GM12878 (cell line): ENCODE results near the gene ITGA4. TPM values are rescaled to one million over a fixed set of nuclear protein-coding genes. Genes with fewer than 3 reads are reported as not detected.

Experiments used
- CUX1 ChIP-seq: IDR thresholded peaks from 2 replicates; pipeline ENCODE4 v1.6.1; 2012; ENCODE audit warnings: improper control_type of control experiment, low read depth, low read length; ENCODE audit not compliant: insufficient replicate concordance
- HDAC2 ChIP-seq: fragments of 200-600 bp; sonication (generic); IDR thresholded peaks from 2 replicates; pipeline ENCODE4 v1.6.1; 2017
- LARP7 ChIP-seq: fragments of 450-650 bp; IDR thresholded peaks from 2 replicates; pipeline ENCODE4 v1.6.1; 2017; ENCODE audit warnings: mild to moderate bottlenecking
- SKIL ChIP-seq: fragments of 450-650 bp; IDR thresholded peaks from 2 replicates; pipeline ENCODE4 v1.6.1; 2017; ENCODE audit warnings: mild to moderate bottlenecking, low read depth, inconsistent platforms; ENCODE audit not compliant: poor library complexity, severe bottlenecking
- SREBF2 ChIP-seq: IDR thresholded peaks from 2 replicates; pipeline ENCODE4 v1.6.1; 2012; ENCODE audit warnings: mild to moderate bottlenecking, low read length
- YY1 ChIP-seq: IDR thresholded peaks from 2 replicates; pipeline ENCODE4 v1.6.1; 2011; ENCODE audit warnings: low read depth, mild to moderate bottlenecking, low read length
- polyA plus RNA-seq, 11 experiments: library from polyadenylated mRNA; depleted of rRNA in 4 of 11; unstranded in 6 of 11; stranded (reverse) in 5 of 11; fragments of >200 nt; fragmentation: Nextera tagmentation in 4 of 11; fragmentation: Illumina TruSeq in 1 of 11; extraction: Ambion mirVana in 4 of 11; extraction: Trizol in 1 of 11; gene quantifications; 1 replicate in 1 of 11; 2 replicates in 10 of 11; pipeline versions ENCODE4 v1.2.1 to v1.2.3, GENCODE V29; 2011 to 2016; ENCODE audit warnings: inconsistent platforms in 2 of 11, missing spikeins in 2 of 11, low read depth in 1 of 11
- total RNA-seq, 4 experiments: library from RNA; depleted of rRNA in 3 of 4; stranded (reverse); fragments of >200 nt in 3 of 4; fragmentation: Illumina TruSeq in 1 of 4; extraction: Trizol in 1 of 4; gene quantifications; 2 replicates each; pipeline versions ENCODE4 v1.2.1 to v1.2.3, GENCODE V29; 2013 to 2021
- TF ChIP-seq, protein P1 (sequence below): IDR thresholded peaks from 2 replicates; pipeline ENCODE4 v1.6.1; 2011; ENCODE audit warnings: borderline replicate concordance, low read depth, mild to moderate bottlenecking, moderate library complexity, mixed read lengths, low read length; ENCODE audit not compliant: insufficient read depth; ENCODE audit errors: extremely low read length
- TF ChIP-seq, protein P2 (sequence below): fragments of 450-650 bp; IDR thresholded peaks from 2 replicates; pipeline ENCODE4 v1.6.1; 2017; ENCODE audit warnings: borderline replicate concordance

The ITGA4 gene
- total and polyA plus RNA-seq, 10 of the 15 experiments (the other 5 are each of a cell fraction or from before 2014, with no cell fraction given) = 12.4 to 87.9 (median 63.5) TPM

- TF ChIP-seq SKIL = no peak
- no peak for TF ChIP-seq YY1
- TF ChIP-seq, protein P1, sequence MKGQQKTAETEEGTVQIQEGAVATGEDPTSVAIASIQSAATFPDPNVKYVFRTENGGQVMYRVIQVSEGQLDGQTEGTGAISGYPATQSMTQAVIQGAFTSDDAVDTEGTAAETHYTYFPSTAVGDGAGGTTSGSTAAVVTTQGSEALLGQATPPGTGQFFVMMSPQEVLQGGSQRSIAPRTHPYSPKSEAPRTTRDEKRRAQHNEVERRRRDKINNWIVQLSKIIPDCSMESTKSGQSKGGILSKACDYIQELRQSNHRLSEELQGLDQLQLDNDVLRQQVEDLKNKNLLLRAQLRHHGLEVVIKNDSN = no peak
- TF ChIP-seq LARP7 = no peak
- TF ChIP-seq HDAC2 = no peak
- TF ChIP-seq, protein P2, sequence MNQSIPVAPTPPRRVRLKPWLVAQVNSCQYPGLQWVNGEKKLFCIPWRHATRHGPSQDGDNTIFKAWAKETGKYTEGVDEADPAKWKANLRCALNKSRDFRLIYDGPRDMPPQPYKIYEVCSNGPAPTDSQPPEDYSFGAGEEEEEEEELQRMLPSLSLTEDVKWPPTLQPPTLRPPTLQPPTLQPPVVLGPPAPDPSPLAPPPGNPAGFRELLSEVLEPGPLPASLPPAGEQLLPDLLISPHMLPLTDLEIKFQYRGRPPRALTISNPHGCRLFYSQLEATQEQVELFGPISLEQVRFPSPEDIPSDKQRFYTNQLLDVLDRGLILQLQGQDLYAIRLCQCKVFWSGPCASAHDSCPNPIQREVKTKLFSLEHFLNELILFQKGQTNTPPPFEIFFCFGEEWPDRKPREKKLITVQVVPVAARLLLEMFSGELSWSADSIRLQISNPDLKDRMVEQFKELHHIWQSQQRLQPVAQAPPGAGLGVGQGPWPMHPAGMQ = no peak
- TF ChIP-seq SREBF2 = no peak
- no peak for TF ChIP-seq CUX1
These were observed 16.3 kb upstream of the ITGA4 start (continued) for GRCh38 chr2:181440919-181441318.
